GM12878 (cell line): ENCODE results near the gene MCF2L2. TPM values are rescaled to one million over a fixed set of nuclear protein-coding genes. Genes with fewer than 3 reads are reported as not detected.

ENCODE experiments used
- ATAC-seq: fragments of 200-7000 bp; cut with Tn5 transposase; 3 replicates; pipeline ENCODE4 v1.9.1; 2020; ENCODE audit warnings: mild to moderate bottlenecking, moderate library complexity
- BruUV-seq: library from RNA; stranded (reverse); fragments of 400-500 nt; replicated peaks from 2 replicates; lab custom pipeline; 2021; lab: Mats Ljungman, UMichigan
- CTCF ChIA-PET: fragments of 300-600 bp; sonication (Branson Sonifier 250); formaldehyde crosslinking; extraction: SDS; loops from one replicate; lab custom pipeline; 2021; ENCODE audit warnings: inconsistent platforms; lab: Yijun Ruan, JAX
- POLR2A ChIA-PET: fragments of 350-600 bp; formaldehyde crosslinking; extraction: SDS; loops from one replicate; lab custom pipeline; 2021; ENCODE audit warnings: inconsistent platforms; lab: Charles Lee
- RAD21 ChIA-PET: fragments of 300-600 bp; sonication (Branson Sonifier 250); formaldehyde crosslinking; loops from one replicate; lab custom pipeline; 2023; ENCODE audit warnings: antibody characterized with exemption; ENCODE audit not compliant: unreplicated experiment; lab: Charles Lee
- SMC1A ChIA-PET: fragments of 300-600 bp; sonication (Branson Sonifier 250); formaldehyde crosslinking; loops from one replicate; lab custom pipeline; 2023; ENCODE audit not compliant: unreplicated experiment, uncharacterized antibody; lab: Charles Lee
- DNase-seq: peaks from one replicate; pipeline ENCODE4 v3.0.0-alpha.2; 2011; ENCODE audit warnings: low read depth, low spot score
- FAIRE-seq: peaks from 3 replicates; lab custom pipeline; 2011; peaks lifted over from hg19 to GRCh38; lab: Jason Lieb, UNC
- H2AFZ ChIP-seq: 2 replicates; pipeline ENCODE4 v1.6.0; 2011; ENCODE audit warnings: low read depth, low read length, control low read depth; ENCODE audit not compliant: control insufficient read depth
- H3K27ac ChIP-seq: 2 replicates; pipeline ENCODE4 v1.5.1; 2011; ENCODE audit warnings: control low read depth; ENCODE audit not compliant: control insufficient read depth, insufficient read depth
- H3K27me3 ChIP-seq, 2 experiments: replicated peaks in 1 of 2; 2 replicates each; pipeline versions ENCODE4 v1.6.0 to v1.6.1; 2011; ENCODE audit warnings: low read length in 1 of 2; ENCODE audit not compliant: control insufficient read depth in 2 of 2, insufficient read depth in 2 of 2
- H3K36me3 ChIP-seq, 2 experiments: 2 replicates each; pipeline ENCODE4 v1.5.1; 2011; ENCODE audit warnings: low read length in 1 of 2; ENCODE audit not compliant: control insufficient read depth in 2 of 2, insufficient read depth in 2 of 2
- H3K4me1 ChIP-seq: 2 replicates; pipeline ENCODE4 v1.6.1; 2011; ENCODE audit warnings: mild to moderate bottlenecking, low read length, moderate library complexity, mixed read lengths; ENCODE audit not compliant: control insufficient read depth, insufficient read depth
- H3K4me2 ChIP-seq: 2 replicates; pipeline ENCODE4 v1.6.0; 2011; ENCODE audit warnings: control low read depth; ENCODE audit not compliant: control insufficient read depth, insufficient read depth
- H3K4me3 ChIP-seq: fragments of 200-600 bp; sonication (generic); 2 replicates; pipeline ENCODE4 v1.5.1; 2016
- H3K79me2 ChIP-seq: 2 replicates; pipeline ENCODE4 v1.6.0; 2011; ENCODE audit warnings: low read length; ENCODE audit not compliant: control insufficient read depth, insufficient read depth
- H3K9ac ChIP-seq: 2 replicates; pipeline ENCODE4 v1.8.0; 2011; ENCODE audit warnings: low read length, control low read depth, mixed read lengths; ENCODE audit not compliant: control insufficient read depth, insufficient read depth
- H3K9me3 ChIP-seq: replicated peaks from 3 replicates; pipeline ENCODE4 v1.5.1; 2011; ENCODE audit warnings: mild to moderate bottlenecking, low read length; ENCODE audit not compliant: control insufficient read depth, insufficient read depth
- H4K20me1 ChIP-seq: 2 replicates; pipeline ENCODE4 v1.6.0; 2011; ENCODE audit not compliant: control insufficient read depth, insufficient read depth
- BACH1 ChIP-seq: fragments of 450-650 bp; IDR thresholded peaks from 2 replicates; pipeline ENCODE4 v1.6.1; 2017; ENCODE audit warnings: mild to moderate bottlenecking, borderline replicate concordance
- CHD1 ChIP-seq: IDR thresholded peaks from 2 replicates; pipeline ENCODE4 v1.6.1; 2012; ENCODE audit warnings: low read depth, low read length, improper control_type of control experiment
- NRF1 ChIP-seq: conservative IDR thresholded peaks from 2 replicates; pipeline ENCODE4 v1.6.1; 2011; ENCODE audit warnings: mild to moderate bottlenecking, low read depth, low read length, improper control_type of control experiment
- SUZ12 ChIP-seq: fragments of 200-600 bp; sonication (generic); IDR thresholded peaks from one replicate; pipeline ENCODE4 v1.6.1; 2018; ENCODE audit warnings: antibody characterized with exemption, mild to moderate bottlenecking; ENCODE audit not compliant: unreplicated experiment
- TAF1 ChIP-seq: IDR thresholded peaks from 2 replicates; pipeline ENCODE4 v1.6.1; 2011; ENCODE audit warnings: mild to moderate bottlenecking, low read depth, low read length, borderline replicate concordance
- YBX1 ChIP-seq: fragments of 450-650 bp; IDR thresholded peaks from 2 replicates; pipeline ENCODE4 v1.6.1; 2016; ENCODE audit warnings: antibody characterized with exemption
- ZNF274 ChIP-seq: IDR thresholded peaks from one replicate; pipeline ENCODE4 v1.8.0; 2011; ENCODE audit not compliant: insufficient read length, insufficient read depth
- ZSCAN29 ChIP-seq: fragments of 450-650 bp; IDR thresholded peaks from 2 replicates; pipeline ENCODE4 v1.6.1; 2017; ENCODE audit warnings: mild to moderate bottlenecking, moderate library complexity
- WGBS: methylation state at CpG from one replicate; pipeline ENCODE4 v1.1.6; 2016; ENCODE audit warnings: low lambda C conversion rate; ENCODE audit not compliant: insufficient replicate concordance, insufficient coverage; ENCODE audit errors: missing lambda C conversion rate; 5-methylcytosine and 5-hydroxymethylcytosine counted together
- in situ Hi-C: fragments of 300-500 bp; cut with MboI; formaldehyde crosslinking; loops from 9 replicates; pipeline ENCODE4 v1.14.3; 2018; ENCODE audit warnings: mixed read lengths
- intact Hi-C: fragments of 100-400 bp; cut with micrococcal nuclease; formaldehyde crosslinking; loops from one replicate; pipeline ENCODE4 v1.14.2; 2022; ENCODE audit not compliant: unreplicated experiment
- polyA plus RNA-seq, 11 experiments: library from polyadenylated mRNA; depleted of rRNA in 4 of 11; unstranded in 6 of 11; stranded (reverse) in 5 of 11; fragments of >200 nt; fragmentation: Nextera tagmentation in 4 of 11; fragmentation: Illumina TruSeq in 1 of 11; extraction: Ambion mirVana in 4 of 11; extraction: Trizol in 1 of 11; gene quantifications; 1 replicate in 1 of 11; 2 replicates in 10 of 11; pipeline versions ENCODE4 v1.2.1 to v1.2.3, GENCODE V29; 2011 to 2016; ENCODE audit warnings: inconsistent platforms in 2 of 11, missing spikeins in 2 of 11, low read depth in 1 of 11
- total RNA-seq, 4 experiments: library from RNA; depleted of rRNA in 3 of 4; stranded (reverse); fragments of >200 nt in 3 of 4; fragmentation: Illumina TruSeq in 1 of 4; extraction: Trizol in 1 of 4; gene quantifications; 2 replicates each; pipeline versions ENCODE4 v1.2.1 to v1.2.3, GENCODE V29; 2013 to 2021
- TF ChIP-seq, protein P1 (sequence below): fragments of 450-650 bp; IDR thresholded peaks from 2 replicates; pipeline ENCODE4 v1.6.1; 2016; ENCODE audit warnings: mild to moderate bottlenecking, moderate library complexity, borderline replicate concordance
- TF ChIP-seq, protein P2 (sequence below): IDR thresholded peaks from 2 replicates; pipeline ENCODE4 v1.6.1; 2012; ENCODE audit warnings: low read depth, low read length, improper control_type of control experiment

MCF2L2 gene
- total and polyA plus RNA-seq, 10 of the 15 experiments (the other 5 are each of a cell fraction or from before 2014, with no cell fraction given), result 0.37 to 2.8 (median 1.4) TPM

DNA sequence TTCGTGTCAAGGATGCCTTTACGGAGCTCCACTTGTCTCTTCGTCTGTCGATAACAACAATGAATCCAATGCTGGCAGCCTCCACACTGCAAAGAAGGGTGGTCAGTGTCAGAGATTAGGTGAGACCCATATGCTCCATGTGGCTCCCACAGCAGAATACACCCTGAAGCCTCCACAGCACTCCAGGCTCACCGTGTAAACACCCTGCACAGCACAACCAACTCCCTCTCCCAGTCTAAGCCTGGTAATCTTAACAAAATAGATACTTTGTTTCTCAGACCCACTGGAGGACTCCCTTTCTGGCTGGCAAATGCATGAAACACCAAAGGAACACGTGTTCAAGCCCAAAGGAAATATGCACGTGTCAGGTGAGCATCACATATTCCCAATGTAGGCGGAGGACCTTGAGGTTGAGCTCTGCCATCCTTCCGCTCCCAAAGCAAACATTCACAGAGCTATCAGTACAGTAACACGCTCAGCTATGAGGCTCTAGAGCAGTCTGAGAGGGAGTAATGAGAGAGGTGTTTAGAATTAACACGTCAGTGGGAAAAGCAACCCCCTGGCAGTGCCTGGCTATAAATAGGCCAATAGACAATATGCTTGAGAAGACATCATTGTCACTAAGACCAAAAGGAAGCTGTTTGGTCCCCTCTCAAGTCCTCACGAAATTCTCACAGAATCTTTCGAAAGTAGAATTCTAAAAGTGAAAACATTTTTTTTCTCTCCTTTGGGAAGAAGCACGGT is 86.7 kb downstream of the MCF2L2 start:
- WGBS, result 68% methylated on average over 14 of the region's 14 CpGs
- Histone ChIP-seq H3K4me3 (no peak overlapping the region), H3K4me2 (no peak overlapping the region)
- RAD21 ChIA-PET, result interaction anchor here (0.6 kb wide), 1 partner anchor 308 kb away, joined by 4 read pairs; no protein-coding TSS in a partner anchor
- SMC1A ChIA-PET, result interaction anchor here (0.6 to 1.2 kb wide), 2 partner anchors 13 to 40 kb away, joined by 3 read pairs; no protein-coding TSS in a partner anchor
- TF ChIP-seq, protein P1, sequence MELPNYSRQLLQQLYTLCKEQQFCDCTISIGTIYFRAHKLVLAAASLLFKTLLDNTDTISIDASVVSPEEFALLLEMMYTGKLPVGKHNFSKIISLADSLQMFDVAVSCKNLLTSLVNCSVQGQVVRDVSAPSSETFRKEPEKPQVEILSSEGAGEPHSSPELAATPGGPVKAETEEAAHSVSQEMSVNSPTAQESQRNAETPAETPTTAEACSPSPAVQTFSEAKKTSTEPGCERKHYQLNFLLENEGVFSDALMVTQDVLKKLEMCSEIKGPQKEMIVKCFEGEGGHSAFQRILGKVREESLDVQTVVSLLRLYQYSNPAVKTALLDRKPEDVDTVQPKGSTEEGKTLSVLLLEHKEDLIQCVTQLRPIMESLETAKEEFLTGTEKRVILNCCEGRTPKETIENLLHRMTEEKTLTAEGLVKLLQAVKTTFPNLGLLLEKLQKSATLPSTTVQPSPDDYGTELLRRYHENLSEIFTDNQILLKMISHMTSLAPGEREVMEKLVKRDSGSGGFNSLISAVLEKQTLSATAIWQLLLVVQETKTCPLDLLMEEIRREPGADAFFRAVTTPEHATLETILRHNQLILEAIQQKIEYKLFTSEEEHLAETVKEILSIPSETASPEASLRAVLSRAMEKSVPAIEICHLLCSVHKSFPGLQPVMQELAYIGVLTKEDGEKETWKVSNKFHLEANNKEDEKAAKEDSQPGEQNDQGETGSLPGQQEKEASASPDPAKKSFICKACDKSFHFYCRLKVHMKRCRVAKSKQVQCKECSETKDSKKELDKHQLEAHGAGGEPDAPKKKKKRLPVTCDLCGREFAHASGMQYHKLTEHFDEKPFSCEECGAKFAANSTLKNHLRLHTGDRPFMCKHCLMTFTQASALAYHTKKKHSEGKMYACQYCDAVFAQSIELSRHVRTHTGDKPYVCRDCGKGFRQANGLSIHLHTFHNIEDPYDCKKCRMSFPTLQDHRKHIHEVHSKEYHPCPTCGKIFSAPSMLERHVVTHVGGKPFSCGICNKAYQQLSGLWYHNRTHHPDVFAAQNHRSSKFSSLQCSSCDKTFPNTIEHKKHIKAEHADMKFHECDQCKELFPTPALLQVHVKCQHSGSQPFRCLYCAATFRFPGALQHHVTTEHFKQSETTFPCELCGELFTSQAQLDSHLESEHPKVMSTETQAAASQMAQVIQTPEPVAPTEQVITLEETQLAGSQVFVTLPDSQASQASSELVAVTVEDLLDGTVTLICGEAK, result no peak
- TF ChIP-seq SUZ12 (no peak), YBX1 (no peak), ZSCAN29 (no peak), ZNF274 (no peak), TAF1 (no peak), BACH1 (no peak), NRF1 (no peak), CHD1 (no peak)
- TF ChIP-seq, protein P2, sequence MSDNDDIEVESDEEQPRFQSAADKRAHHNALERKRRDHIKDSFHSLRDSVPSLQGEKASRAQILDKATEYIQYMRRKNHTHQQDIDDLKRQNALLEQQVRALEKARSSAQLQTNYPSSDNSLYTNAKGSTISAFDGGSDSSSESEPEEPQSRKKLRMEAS, result no peak
- TF ChIP-seq, all 136 proteins: peak for 0
- no peaks in the 10 kb centered on the region for H3K9me3 ChIP-seq
- intact Hi-C loops (no loop called here), in situ Hi-C loops (no loop called here)
- H2AFZ ChIP-seq, result no peak overlapping the region; the same call in 1 of the 2 replicates
- H3K27ac ChIP-seq, result no peak overlapping the region
- FAIRE-seq (no peak), DNase-seq (no peak), ATAC-seq (no peak)
- no peaks in the 10 kb centered on the region for H4K20me1 ChIP-seq
- no peaks in the 10 kb centered on the region for H3K27me3 ChIP-seq
- H3K4me1 ChIP-seq, result no peaks in the 10 kb centered on the region
- H3K79me2 ChIP-seq, result no peaks in the 10 kb centered on the region
- POLR2A ChIA-PET, result interaction anchor here (1.4 kb wide), 1 partner anchor 36 kb away, joined by 3 read pairs; no protein-coding TSS in a partner anchor
- no peaks in the 10 kb centered on the region for H3K36me3 ChIP-seq
- CTCF ChIA-PET, result interaction anchor here (0.5 to 0.6 kb wide), 2 partner anchors 22 to 157 kb away, joined by 3 read pairs; no protein-coding TSS in a partner anchor
- H3K9ac ChIP-seq, result no peak overlapping the region
- no TSS peak for BruUV-seq
